Measurements from ENCODE around the gene SLC12A8.

DNA sequence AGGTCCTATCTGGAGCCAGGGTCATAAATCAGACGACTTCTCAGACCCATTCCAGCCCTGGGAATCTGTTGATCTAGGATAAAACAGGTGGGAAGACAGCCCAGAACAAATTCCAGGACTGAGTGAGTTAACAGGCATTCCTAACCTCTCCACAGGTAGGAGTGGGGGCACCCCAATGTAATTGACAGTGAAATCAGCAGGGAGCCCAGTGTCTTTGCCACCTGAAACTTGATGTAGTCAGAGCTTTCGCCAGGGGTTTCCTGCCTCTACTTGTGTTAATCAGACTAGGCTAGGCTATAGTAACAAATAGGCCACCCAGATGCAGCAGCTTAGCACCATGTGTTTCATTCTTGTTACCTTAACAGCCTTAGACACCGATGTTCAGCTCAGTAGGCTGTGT is 154.0 kb downstream of the SLC12A8 start:
- TF ChIP-seq, protein P1, sequence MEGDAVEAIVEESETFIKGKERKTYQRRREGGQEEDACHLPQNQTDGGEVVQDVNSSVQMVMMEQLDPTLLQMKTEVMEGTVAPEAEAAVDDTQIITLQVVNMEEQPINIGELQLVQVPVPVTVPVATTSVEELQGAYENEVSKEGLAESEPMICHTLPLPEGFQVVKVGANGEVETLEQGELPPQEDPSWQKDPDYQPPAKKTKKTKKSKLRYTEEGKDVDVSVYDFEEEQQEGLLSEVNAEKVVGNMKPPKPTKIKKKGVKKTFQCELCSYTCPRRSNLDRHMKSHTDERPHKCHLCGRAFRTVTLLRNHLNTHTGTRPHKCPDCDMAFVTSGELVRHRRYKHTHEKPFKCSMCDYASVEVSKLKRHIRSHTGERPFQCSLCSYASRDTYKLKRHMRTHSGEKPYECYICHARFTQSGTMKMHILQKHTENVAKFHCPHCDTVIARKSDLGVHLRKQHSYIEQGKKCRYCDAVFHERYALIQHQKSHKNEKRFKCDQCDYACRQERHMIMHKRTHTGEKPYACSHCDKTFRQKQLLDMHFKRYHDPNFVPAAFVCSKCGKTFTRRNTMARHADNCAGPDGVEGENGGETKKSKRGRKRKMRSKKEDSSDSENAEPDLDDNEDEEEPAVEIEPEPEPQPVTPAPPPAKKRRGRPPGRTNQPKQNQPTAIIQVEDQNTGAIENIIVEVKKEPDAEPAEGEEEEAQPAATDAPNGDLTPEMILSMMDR (IDR thresholded peaks at IDR 0.05): no peak
- no peak for TF ChIP-seq POLR2A (IDR thresholded peaks at IDR 0.05)
